Stimulated activated CD8-positive, alpha-beta memory T cell treated with anti-CD3 and anti-CD28 coated beads, Interleukin-4, amount 100 ng/mL, for 48 hours (primary cell): ENCODE data around the gene MYO1F.

Source experiments
- DNase-seq: peaks from one replicate; pipeline ENCODE4 v3.0.0-alpha.2; 2020

The MYO1F gene

GRCh38 chr19:8489561-8490394 lies 87.5 kb downstream of the MYO1F start:
- no peak for DNase-seq

- no peak for DNase-seq
These were observed 88.9 kb downstream of the MYO1F start for GRCh38 chr19:8488365-8488764.

GRCh38 chr19:8487137-8487851 lies 89.9 kb downstream of the MYO1F start:
- peak; percentile 67 for DNase-seq

GRCh38 chr19:8486661-8487136 lies 90.5 kb downstream of the MYO1F start:
- no peak for DNase-seq

- no peak for DNase-seq
These were observed 91.5 kb downstream of the MYO1F start for GRCh38 chr19:8485561-8486371.

GRCh38 chr19:8484331-8484894 lies 92.8 kb downstream of the MYO1F start:
- no peak for DNase-seq

GRCh38 chr19:8483165-8483564 lies 94.1 kb downstream of the MYO1F start:
- DNase-seq = no peak

- no peak for DNase-seq
These were observed 94.5 kb downstream of the MYO1F start for GRCh38 chr19:8482696-8483095.

GRCh38 chr19:8481616-8482015 lies 95.6 kb downstream of the MYO1F start:
- DNase-seq = no peak

GRCh38 chr19:8481201-8481600 lies 96.0 kb downstream of the MYO1F start:
- no peak for DNase-seq

- DNase-seq = no peak
These were observed 98.6 kb downstream of the MYO1F start for GRCh38 chr19:8478598-8478997.

GRCh38 chr19:8477889-8478288 lies 99.4 kb downstream of the MYO1F start:
- no peak for DNase-seq

GRCh38 chr19:8476524-8476923 lies 100.7 kb downstream of the MYO1F start:
- no peak for DNase-seq

- DNase-seq = no peak
These were observed 102.2 kb downstream of the MYO1F start for GRCh38 chr19:8475005-8475404.

- no peak for DNase-seq
These were observed 103.4 kb downstream of the MYO1F start for GRCh38 chr19:8473648-8474476.
